Measurements from ENCODE around the gene LRRC3.

Gene LRRC3

DNA sequence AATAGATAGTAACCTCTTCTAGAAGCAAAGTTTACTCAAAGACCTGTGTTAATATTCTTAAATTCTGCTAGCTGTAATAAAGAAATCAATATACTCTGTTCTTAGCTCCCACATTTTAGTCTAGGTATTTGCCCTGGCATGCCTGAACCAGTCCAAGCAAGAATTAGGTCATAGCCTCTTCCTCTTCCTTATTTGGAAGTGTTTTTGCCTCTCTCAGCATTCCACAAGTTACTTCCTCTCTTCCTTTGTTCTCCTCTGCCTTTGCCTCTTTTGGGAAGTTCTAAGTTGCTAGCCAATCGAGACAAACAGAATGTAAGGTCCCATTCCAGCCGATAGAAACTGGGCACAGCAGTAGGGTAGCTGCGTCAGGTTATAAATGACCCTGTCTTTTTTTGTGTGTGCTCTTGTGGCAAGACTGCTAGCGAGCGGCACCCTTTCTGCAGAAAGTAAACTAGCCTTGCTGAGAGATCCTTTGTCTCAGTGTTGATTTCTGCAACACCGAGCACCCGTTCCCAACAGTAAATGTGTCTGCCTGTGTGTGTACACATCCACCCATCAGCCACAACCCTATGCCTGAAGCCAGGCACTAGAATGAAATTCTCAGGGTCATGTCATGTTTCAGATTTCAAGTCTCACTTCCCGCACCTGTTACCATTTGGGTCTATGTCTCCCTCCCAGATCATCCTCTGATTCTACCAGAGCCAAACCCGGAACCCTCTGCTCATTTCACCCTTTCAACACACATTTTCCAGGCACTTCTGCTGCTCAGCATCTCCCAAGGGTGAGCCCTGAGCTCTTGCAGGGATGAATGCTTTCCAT is 37.5 kb downstream of the LRRC3 start:
- no peaks in the 10 kb centered on the region for H3K36me3 ChIP-seq (ENCODE audit: insufficient read depth, low read length)
- no peaks in the 10 kb centered on the region for H3K4me1 ChIP-seq (ENCODE audit: insufficient read depth, low read length, poor library complexity, severe bottlenecking)
- H3K4me2 ChIP-seq (ENCODE audit: low read depth, low read length, poor library complexity, severe bottlenecking), result no peak overlapping the region
- H3K9ac ChIP-seq (ENCODE audit: low read depth, low read length, poor library complexity, severe bottlenecking), result no peak overlapping the region
- peaks cover 4% of the 10 kb centered on the region; the same call in 1 of the 2 replicates for H3K9me3 ChIP-seq (ENCODE audit: insufficient read depth, low read depth, low read length)
- no peaks in the 10 kb centered on the region for H3F3A ChIP-seq (ENCODE audit: low read depth)
- no peaks in the 10 kb centered on the region for H3K79me2 ChIP-seq (ENCODE audit: insufficient read depth, low read length)
- H3K27me3 ChIP-seq (ENCODE audit: insufficient read depth, low read length, poor library complexity, severe bottlenecking), result no peaks in the 10 kb centered on the region
- no peaks in the 10 kb centered on the region for H3K9me2 ChIP-seq (replicated peaks; ENCODE audit: low read depth, low read length)
- no peak for TF ChIP-seq EZH2phosphoT487 (IDR thresholded peaks at IDR 0.05; ENCODE audit: borderline replicate concordance)
- TF ChIP-seq, protein P1, sequence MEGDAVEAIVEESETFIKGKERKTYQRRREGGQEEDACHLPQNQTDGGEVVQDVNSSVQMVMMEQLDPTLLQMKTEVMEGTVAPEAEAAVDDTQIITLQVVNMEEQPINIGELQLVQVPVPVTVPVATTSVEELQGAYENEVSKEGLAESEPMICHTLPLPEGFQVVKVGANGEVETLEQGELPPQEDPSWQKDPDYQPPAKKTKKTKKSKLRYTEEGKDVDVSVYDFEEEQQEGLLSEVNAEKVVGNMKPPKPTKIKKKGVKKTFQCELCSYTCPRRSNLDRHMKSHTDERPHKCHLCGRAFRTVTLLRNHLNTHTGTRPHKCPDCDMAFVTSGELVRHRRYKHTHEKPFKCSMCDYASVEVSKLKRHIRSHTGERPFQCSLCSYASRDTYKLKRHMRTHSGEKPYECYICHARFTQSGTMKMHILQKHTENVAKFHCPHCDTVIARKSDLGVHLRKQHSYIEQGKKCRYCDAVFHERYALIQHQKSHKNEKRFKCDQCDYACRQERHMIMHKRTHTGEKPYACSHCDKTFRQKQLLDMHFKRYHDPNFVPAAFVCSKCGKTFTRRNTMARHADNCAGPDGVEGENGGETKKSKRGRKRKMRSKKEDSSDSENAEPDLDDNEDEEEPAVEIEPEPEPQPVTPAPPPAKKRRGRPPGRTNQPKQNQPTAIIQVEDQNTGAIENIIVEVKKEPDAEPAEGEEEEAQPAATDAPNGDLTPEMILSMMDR (conservative IDR thresholded peaks at IDR 0.05; ENCODE audit: low read length), result no peak
- H4K20me1 ChIP-seq (ENCODE audit: insufficient read depth, low read length, poor library complexity, severe bottlenecking), result no peaks in the 10 kb centered on the region
- H3K4me3 ChIP-seq (ENCODE audit: low read length, poor library complexity, severe bottlenecking), result no peak overlapping the region
- no peak overlapping the region for H2AFZ ChIP-seq (ENCODE audit: low read length)

DNA sequence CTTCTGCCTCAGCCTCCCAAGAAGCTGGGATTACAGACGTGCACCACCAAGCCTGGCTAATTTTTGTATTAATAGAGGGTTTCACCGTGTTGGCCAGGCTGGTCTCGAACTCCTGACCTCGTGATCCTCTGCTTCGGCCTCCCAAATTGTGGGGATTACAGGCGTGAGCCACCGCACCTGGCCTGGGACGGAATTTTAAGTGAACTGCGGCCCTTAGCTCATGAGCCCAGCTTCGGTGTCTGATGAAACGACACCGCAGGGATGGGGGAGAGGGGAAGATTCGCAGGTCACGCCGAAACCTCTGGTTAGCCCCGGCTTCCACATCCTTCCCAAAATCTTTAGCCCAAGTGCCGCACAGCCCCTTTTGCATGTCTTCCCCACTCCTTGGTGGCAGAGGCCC is 39.1 kb downstream of the LRRC3 start:
- Histone ChIP-seq H4K20me1 (ENCODE audit: insufficient read depth, low read length, poor library complexity, severe bottlenecking) (no peaks in the 10 kb centered on the region), H2AFZ (ENCODE audit: low read length) (no peak overlapping the region), H3K9ac (ENCODE audit: low read depth, low read length, poor library complexity, severe bottlenecking) (no peak overlapping the region), H3K4me1 (ENCODE audit: insufficient read depth, low read length, poor library complexity, severe bottlenecking) (no peaks in the 10 kb centered on the region), H3K27me3 (ENCODE audit: insufficient read depth, low read length, poor library complexity, severe bottlenecking) (no peaks in the 10 kb centered on the region), H3K79me2 (ENCODE audit: insufficient read depth, low read length) (no peaks in the 10 kb centered on the region), H3K9me3 (ENCODE audit: insufficient read depth, low read depth, low read length) (peaks cover 4% of the 10 kb centered on the region; the same call in 1 of the 2 replicates), H3F3A (ENCODE audit: low read depth) (no peaks in the 10 kb centered on the region), H3K36me3 (ENCODE audit: insufficient read depth, low read length) (no peaks in the 10 kb centered on the region), H3K9me2 (replicated peaks; ENCODE audit: low read depth, low read length) (no peaks in the 10 kb centered on the region), H3K4me3 (ENCODE audit: low read length, poor library complexity, severe bottlenecking) (no peak overlapping the region), H3K4me2 (ENCODE audit: low read depth, low read length, poor library complexity, severe bottlenecking) (no peak overlapping the region)
- TF ChIP-seq, protein P1 (conservative IDR thresholded peaks at IDR 0.05; ENCODE audit: low read length), result no peak
- no peak for TF ChIP-seq EZH2phosphoT487 (IDR thresholded peaks at IDR 0.05; ENCODE audit: borderline replicate concordance)

DNA sequence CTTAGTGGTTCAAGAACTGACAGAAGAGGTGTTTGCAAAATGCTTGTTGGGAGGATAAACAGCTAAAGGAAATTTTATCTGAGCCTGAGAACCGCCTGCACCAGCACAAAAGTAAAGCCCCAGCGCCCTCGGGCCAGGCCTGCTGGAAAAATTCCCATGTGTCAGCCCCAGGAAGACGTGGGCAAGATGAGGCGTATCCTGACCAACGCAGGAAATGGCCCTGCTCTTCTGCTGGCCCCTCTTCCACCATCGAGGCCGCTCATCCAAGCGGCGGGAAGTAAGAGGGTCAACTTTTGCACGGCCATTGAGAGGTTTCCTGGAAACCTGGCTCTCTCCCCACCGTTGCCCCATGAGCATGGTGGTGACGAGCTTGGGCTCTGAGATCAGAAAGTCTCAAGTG is 39.6 kb downstream of the LRRC3 start:
- H3K9ac ChIP-seq (ENCODE audit: low read depth, low read length, poor library complexity, severe bottlenecking), result no peak overlapping the region
- H3K4me2 ChIP-seq (ENCODE audit: low read depth, low read length, poor library complexity, severe bottlenecking), result no peak overlapping the region
- H4K20me1 ChIP-seq (ENCODE audit: insufficient read depth, low read length, poor library complexity, severe bottlenecking), result no peaks in the 10 kb centered on the region
- TF ChIP-seq, protein P1 (conservative IDR thresholded peaks at IDR 0.05; ENCODE audit: low read length), result no peak
- TF ChIP-seq EZH2phosphoT487 (IDR thresholded peaks at IDR 0.05; ENCODE audit: borderline replicate concordance), result no peak
- H3K4me1 ChIP-seq (ENCODE audit: insufficient read depth, low read length, poor library complexity, severe bottlenecking), result no peaks in the 10 kb centered on the region
- H3K4me3 ChIP-seq (ENCODE audit: low read length, poor library complexity, severe bottlenecking), result no peak overlapping the region
- no peaks in the 10 kb centered on the region for H3K79me2 ChIP-seq (ENCODE audit: insufficient read depth, low read length)
- H3F3A ChIP-seq (ENCODE audit: low read depth), result no peaks in the 10 kb centered on the region
- no peak overlapping the region for H2AFZ ChIP-seq (ENCODE audit: low read length)
- H3K9me3 ChIP-seq (ENCODE audit: insufficient read depth, low read depth, low read length), result peaks cover 4% of the 10 kb centered on the region; the same call in 1 of the 2 replicates
- no peaks in the 10 kb centered on the region for H3K36me3 ChIP-seq (ENCODE audit: insufficient read depth, low read length)
- no peaks in the 10 kb centered on the region for H3K9me2 ChIP-seq (replicated peaks; ENCODE audit: low read depth, low read length)
- no peaks in the 10 kb centered on the region for H3K27me3 ChIP-seq (ENCODE audit: insufficient read depth, low read length, poor library complexity, severe bottlenecking)
